Stimulated activated CD4-positive, alpha-beta T cell treated with anti-CD3 and anti-CD28 coated beads, Interleukin-1b, Interleukin-23, amount 100 ng/mL, for 48 hours (primary cell): ENCODE data around the gene ARHGEF33.

Experiments used
- DNase-seq: peaks from one replicate; pipeline ENCODE4 v3.0.0-alpha.2; 2020

ARHGEF33 gene

GRCh38 chr2:38889575-38889974 lies at the start of gene ARHGEF33:
Gene ARHGEF33 (plus strand): TSS chr2:38889875. CDS start chr2:38919448, 29,573 bp downstream.
- DNase-seq = no peak

DNA sequence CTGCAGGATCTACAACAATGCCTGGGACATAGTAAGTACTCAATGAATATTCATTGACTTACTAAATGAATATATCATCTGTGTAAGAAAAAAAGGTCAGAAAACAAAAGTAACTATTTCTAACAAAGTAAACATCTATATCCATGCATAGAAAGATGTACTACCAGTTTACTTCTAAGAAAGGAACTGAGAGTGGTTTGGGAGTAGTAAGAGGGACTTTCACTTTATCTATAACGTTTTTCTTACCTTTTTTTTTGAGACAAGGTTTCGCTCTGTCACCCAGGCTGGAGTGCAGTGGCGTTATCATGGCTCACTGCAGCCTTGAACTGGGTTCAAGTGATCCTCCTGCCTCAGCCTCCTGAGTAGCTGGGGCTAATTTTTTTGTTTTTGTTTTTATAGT lies 39.6 kb upstream of the ARHGEF33 start:
- no peak for DNase-seq

DNA sequence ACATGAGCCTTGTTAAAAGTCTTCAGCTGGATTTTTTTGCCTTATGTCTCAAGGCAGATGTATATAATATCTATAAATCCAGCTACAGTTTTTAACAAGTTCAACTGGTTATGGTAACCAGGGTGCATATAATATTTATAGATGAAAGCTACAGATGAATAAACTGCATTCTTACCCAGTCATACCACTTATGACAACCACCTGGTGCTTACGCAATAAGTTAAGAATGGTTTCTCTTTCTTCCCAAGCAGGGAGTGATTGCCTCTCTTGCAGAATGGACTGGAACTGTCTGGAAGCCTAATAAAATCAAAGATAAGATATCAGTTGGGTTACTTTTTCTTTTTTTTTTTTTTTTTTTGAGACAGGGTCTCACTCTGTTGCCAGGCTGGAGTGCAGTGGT lies 33.5 kb upstream of the ARHGEF33 start:
- DNase-seq = no peak

DNA sequence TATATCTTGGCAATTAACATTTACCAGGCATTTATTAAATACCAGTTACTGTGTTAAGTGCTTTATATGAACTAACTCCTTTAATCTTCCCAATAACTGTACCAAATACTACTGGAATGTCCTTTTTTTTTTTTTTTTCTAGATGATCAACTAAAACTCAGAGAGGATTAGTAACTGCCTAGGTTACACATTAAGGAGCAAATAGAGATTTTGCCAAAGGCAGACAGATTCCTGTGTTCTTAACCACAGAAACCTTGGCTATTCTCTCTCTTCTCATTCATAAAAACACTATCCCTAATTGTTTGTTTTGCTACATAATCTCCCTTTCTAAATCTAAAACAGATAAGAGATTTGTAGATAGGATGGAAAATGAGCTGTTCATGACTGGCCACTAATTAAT lies 27.2 kb upstream of the ARHGEF33 start:
- no peak for DNase-seq

GRCh38 chr2:38863061-38863695 lies 26.5 kb upstream of the ARHGEF33 start:
- DNase-seq = no peak

GRCh38 chr2:38866773-38867443 lies 22.8 kb upstream of the ARHGEF33 start:
- DNase-seq = no peak

- no peak for DNase-seq
These were observed 18.2 kb upstream of the ARHGEF33 start for GRCh38 chr2:38871432-38871831.

GRCh38 chr2:38873763-38874162 lies 15.9 kb upstream of the ARHGEF33 start:
- no peak for DNase-seq

DNA sequence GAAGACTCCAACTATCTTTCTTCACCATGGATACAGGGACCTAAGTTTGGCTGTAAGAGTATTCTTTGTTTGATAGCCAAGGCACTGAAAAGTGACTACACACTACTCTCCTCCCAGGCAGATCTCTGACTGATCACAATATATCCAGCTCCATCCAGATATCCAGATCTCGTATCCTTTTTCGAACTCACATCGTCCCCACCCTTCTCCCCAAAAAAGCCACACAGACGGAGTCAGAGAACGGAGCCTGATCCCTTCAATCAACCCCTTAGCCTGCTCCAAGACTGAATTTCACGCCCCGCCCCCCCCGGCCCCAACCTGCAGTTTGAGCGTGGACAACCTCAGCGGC lies 14.5 kb upstream of the ARHGEF33 start:
- DNase-seq = no peak

- DNase-seq = peak; percentile 81
These were observed 13.9 kb upstream of the ARHGEF33 start, which contains the start of the genes DHX57 and MORN2 for GRCh38 chr2:38875576-38876367. Gene DHX57 (minus strand): TSS chr2:38875934. CDS start chr2:38868405, 7,529 bp downstream. Gene MORN2 (plus strand): TSS chr2:38875976.

GRCh38 chr2:38876407-38876806 lies 13.3 kb upstream of the ARHGEF33 start:
- no peak for DNase-seq

- DNase-seq = no peak
These were observed 3.6 kb upstream of the ARHGEF33 start for GRCh38 chr2:38886063-38886462.

GRCh38 chr2:38887347-38887746 lies 2.3 kb upstream of the ARHGEF33 start:
- DNase-seq = no peak

DNA sequence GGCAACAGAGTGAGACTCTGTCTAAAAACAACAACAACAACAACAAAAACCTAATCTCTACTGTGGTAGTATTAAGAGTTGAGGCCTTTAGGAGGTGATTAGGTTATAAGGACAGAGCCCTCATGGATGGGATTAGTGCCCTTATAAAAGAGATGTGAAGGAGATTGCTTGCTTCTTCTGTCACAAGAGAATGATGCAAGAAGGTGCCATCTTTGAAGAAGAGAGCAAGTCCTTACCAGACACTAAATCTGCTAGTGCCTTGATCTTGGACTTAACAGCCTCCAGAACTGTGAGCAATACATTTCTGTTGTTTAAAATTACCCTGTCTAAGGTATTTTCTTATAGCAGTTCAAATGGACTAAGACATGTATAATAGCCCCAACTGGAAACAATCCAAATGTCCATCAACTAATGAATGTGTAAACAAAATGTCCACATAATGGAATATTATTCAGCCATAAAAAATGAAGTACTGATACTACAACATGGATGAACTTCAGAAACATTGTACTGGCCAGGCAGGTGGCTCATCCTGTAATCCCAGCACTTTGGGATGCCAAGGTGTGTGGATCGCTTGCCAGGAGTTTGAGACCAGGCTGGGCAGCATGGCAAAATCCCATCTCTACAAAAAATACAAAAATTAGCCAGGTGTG lies 1.6 kb upstream of the ARHGEF33 start:
- no peak for DNase-seq

GRCh38 chr2:38889045-38889444 lies 630 bp upstream of the ARHGEF33 start:
- DNase-seq = no peak

- DNase-seq = no peak
These were observed 3.1 kb downstream of the ARHGEF33 start for GRCh38 chr2:38892819-38893218.

DNA sequence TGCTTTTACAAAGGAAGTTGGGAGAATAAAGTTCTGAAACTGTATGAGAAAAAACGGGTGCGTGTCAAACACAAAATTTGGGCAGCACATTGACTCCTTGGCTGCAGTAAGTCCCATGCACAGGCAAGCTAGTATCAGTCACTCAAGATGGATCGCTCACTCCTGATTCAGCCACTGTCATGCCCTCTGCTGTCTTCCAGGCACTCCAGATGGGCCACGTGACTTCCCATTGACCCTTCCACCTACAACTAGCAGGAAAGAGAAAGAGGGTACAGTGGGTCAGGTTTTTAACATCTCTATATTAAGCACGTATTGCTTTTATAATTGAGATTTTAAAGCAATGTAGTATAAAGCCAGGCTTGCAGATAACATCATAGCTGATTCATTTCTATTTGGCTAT lies 8.6 kb downstream of the ARHGEF33 start:
- DNase-seq = no peak

- DNase-seq = no peak
These were observed 11.1 kb downstream of the ARHGEF33 start for GRCh38 chr2:38900726-38901125.

GRCh38 chr2:38905251-38905650 lies 15.6 kb downstream of the ARHGEF33 start:
- no peak for DNase-seq

GRCh38 chr2:38907242-38907641 lies 17.6 kb downstream of the ARHGEF33 start:
- DNase-seq = no peak

DNA sequence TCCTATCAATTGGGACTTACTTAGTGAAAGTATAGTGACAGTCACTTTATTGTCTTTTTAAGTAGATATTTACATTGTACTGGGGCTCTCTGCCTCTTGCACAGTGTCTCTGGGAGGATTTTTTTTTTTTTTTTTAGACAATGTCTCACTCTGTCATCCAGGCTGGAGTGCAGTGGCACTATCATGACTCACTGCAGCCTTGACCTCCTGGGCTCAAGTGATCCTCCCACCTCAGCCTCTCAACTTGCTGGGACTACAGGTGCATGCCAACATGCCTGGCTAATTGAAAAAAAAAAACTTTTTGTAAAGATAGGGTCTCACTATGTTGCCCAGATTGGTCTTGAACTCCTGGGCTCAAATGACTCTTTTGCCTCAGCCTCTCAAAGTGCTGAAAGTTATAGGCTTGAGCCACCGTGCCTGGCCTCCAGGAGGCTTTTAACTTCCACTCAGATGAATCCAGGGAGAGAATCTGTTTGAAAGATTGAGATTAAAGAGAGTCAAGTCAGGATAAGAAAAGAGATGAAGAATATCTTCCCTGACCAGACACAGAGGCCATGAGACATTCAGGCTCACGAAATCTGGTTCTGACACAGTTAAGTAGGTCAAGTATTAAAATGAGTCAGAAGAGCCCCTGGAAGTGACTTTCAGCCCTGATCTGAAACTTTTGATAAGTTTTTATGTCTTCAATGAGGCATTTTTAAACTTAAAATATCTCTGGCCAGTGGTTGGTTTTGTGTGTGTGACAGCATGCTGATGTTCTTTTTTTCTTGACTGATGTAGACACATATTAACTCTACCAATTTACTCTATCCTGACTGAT lies 18.3 kb downstream of the ARHGEF33 start:
- peak; percentile 16 for DNase-seq

DNA sequence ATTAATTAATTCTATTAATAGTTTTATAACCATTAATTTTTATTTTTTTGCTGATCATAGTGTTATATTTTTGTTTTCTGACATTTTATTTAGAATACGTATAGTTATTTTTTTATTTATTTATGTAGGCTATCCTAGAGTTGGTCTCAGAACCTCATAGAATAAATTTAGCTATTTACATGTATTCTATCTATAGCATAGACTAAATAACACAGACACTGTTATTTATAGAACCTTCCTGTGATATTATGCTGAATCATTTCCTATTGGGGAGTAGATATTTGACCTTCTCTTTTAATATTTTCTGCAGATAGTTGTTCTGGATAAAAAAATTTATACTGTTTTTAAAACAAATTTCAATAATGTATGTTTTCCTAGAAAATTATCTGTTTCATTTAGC lies 20.2 kb downstream of the ARHGEF33 start:
- no peak for DNase-seq

- DNase-seq = no peak
These were observed 21.5 kb downstream of the ARHGEF33 start for GRCh38 chr2:38911191-38911590.
